ENCODE results near the gene CCDC71.

- TF ChIP-seq POLR2A (IDR thresholded peaks at IDR 0.05), result no peak
- TF ChIP-seq CTCF (IDR thresholded peaks at IDR 0.05 in 8 of 11, conservative IDR thresholded peaks at IDR 0.05 in 3 of 11), result no peak
- no peak for TF ChIP-seq POLR2AphosphoS5 (IDR thresholded peaks at IDR 0.05)
Observed at GRCh38 chr3:49124203-49124602, 41.9 kb downstream of the CCDC71 start.
